Endothelial cell of umbilical vein (primary cell): ENCODE measurements around the gene NTRK1. TPM values are rescaled to one million over a fixed set of nuclear protein-coding genes. Genes with fewer than 3 reads are reported as not detected.

Experiments used
- BruUV-seq: library from RNA; stranded (reverse); fragments of 400-500 nt; replicated peaks from 2 replicates; lab custom pipeline; 2021; lab: Mats Ljungman, UMichigan
- CTCF ChIA-PET: fragments of 300-600, 350-600 bp; sonication (Branson Sonifier 250); formaldehyde crosslinking; loops from one replicate; lab custom pipeline; 2021; ENCODE audit warnings: antibody characterized with exemption, inconsistent platforms; lab: Charles Lee
- POLR2A ChIA-PET: fragments of 300-600, 350-600 bp; sonication (Branson Sonifier 250); formaldehyde crosslinking; loops from one replicate; lab custom pipeline; 2021; ENCODE audit warnings: antibody characterized with exemption, inconsistent platforms; lab: Charles Lee
- DNase-seq: peaks from one replicate; pipeline ENCODE4 v3.0.0-alpha.2; 2011; ENCODE audit warnings: low read depth, low spot score
- FAIRE-seq: peaks from 2 replicates; lab custom pipeline; 2011; peaks lifted over from hg19 to GRCh38; lab: Jason Lieb, UNC
- H2AFZ ChIP-seq: 2 replicates; pipeline ENCODE4 v1.6.0; 2012; ENCODE audit warnings: low read depth, low read length, control low read depth, inconsistent platforms
- H3K27ac ChIP-seq: 2 replicates; pipeline ENCODE4 v1.5.1; 2011; ENCODE audit warnings: low read depth, mild to moderate bottlenecking, control low read depth, low read length, moderate library complexity; ENCODE audit not compliant: insufficient read depth
- H3K27me3 ChIP-seq, 2 experiments: 2 replicates each; pipeline versions ENCODE4 v1.6.0 to v1.6.1; 2011; ENCODE audit warnings: low read length in 2 of 2, mixed read lengths in 1 of 2; ENCODE audit not compliant: control insufficient read depth in 2 of 2, insufficient read depth in 2 of 2
- H3K36me3 ChIP-seq, 2 experiments: 2 replicates in 1 of 2; 3 replicates in 1 of 2; pipeline ENCODE4 v1.5.1; 2011; ENCODE audit warnings: low read length in 2 of 2, mild to moderate bottlenecking in 1 of 2, moderate library complexity in 1 of 2; ENCODE audit not compliant: control insufficient read depth in 2 of 2, insufficient read depth in 2 of 2; ENCODE audit errors: extremely low read depth in 1 of 2
- H3K4me1 ChIP-seq: 3 replicates; pipeline ENCODE4 v1.5.1; 2011; ENCODE audit warnings: mild to moderate bottlenecking, low read length; ENCODE audit not compliant: control insufficient read depth, insufficient read depth; ENCODE audit errors: extremely low read depth
- H3K4me2 ChIP-seq: 2 replicates; pipeline ENCODE4 v1.6.1; 2011; ENCODE audit warnings: low read length, control low read depth, mixed read lengths; ENCODE audit not compliant: insufficient read depth
- H3K4me3 ChIP-seq, 3 experiments: fragments of 200-600 bp in 1 of 3; sonication (generic), shearing (Covaris generic) in 1 of 3; replicated peaks in 1 of 3; 2 replicates each; pipeline ENCODE4 v1.5.1; 2011 to 2016; ENCODE audit warnings: control low read depth in 3 of 3, low read length in 3 of 3, mild to moderate bottlenecking in 2 of 3, inconsistent platforms in 1 of 3, low read depth in 1 of 3, moderate library complexity in 1 of 3; ENCODE audit not compliant: insufficient read depth in 1 of 3
- H3K79me2 ChIP-seq: 2 replicates; pipeline ENCODE4 v1.6.0; 2012; ENCODE audit warnings: low read length, inconsistent platforms; ENCODE audit not compliant: control insufficient read depth, insufficient read depth
- H3K9ac ChIP-seq: replicated peaks from 2 replicates; pipeline ENCODE3; 2011; ENCODE audit warnings: low read length, control low read depth; ENCODE audit not compliant: insufficient read depth; ENCODE audit errors: extremely low read depth
- H3K9me1 ChIP-seq: replicated peaks from 3 replicates; pipeline ENCODE4 v1.6.0; 2011; ENCODE audit warnings: mild to moderate bottlenecking, low read length; ENCODE audit not compliant: control insufficient read depth, insufficient read depth; ENCODE audit errors: extremely low read depth
- H3K9me3 ChIP-seq: replicated peaks from 2 replicates; pipeline ENCODE4 v1.5.1; 2012; ENCODE audit warnings: low read length, inconsistent platforms; ENCODE audit not compliant: control insufficient read depth, insufficient read depth
- H4K20me1 ChIP-seq: replicated peaks from 2 replicates; pipeline ENCODE3; 2011; ENCODE audit warnings: mild to moderate bottlenecking, low read length; ENCODE audit not compliant: control insufficient read depth, insufficient read depth; ENCODE audit errors: extremely low read depth
- FOS ChIP-seq: IDR thresholded peaks from 2 replicates; pipeline ENCODE4 v1.6.1; 2011; ENCODE audit warnings: mild to moderate bottlenecking, low read length, moderate library complexity, borderline replicate concordance; ENCODE audit not compliant: insufficient read depth
- JUN ChIP-seq: IDR thresholded peaks from 2 replicates; pipeline ENCODE4 v1.6.1; 2011; ENCODE audit warnings: borderline replicate concordance, low read depth; ENCODE audit not compliant: insufficient read length, insufficient read depth
- MYC ChIP-seq: IDR thresholded peaks from one replicate; pipeline ENCODE4 v1.6.1; 2011; ENCODE audit warnings: mild to moderate bottlenecking, low read depth, low read length
- POLR2A ChIP-seq: IDR thresholded peaks from 2 replicates; pipeline ENCODE4 v1.6.1; 2012; ENCODE audit warnings: low read depth, mild to moderate bottlenecking, control low read depth, low read length
- POLR2AphosphoS5 ChIP-seq: IDR thresholded peaks from 2 replicates; pipeline ENCODE4 v1.6.1; 2012; ENCODE audit warnings: low read depth, mild to moderate bottlenecking, control low read depth, low read length, moderate library complexity; ENCODE audit not compliant: insufficient read depth
- dilution Hi-C: fragments of 300-500 bp; cut with MboI; formaldehyde crosslinking; loops from one replicate; pipeline ENCODE4 v1.15.0; 2019; ENCODE audit warnings: low sequenced_read_pairs; ENCODE audit not compliant: extremely low pct_ligation_motif_present
- intact Hi-C: fragments of 100-400 bp; cut with micrococcal nuclease; formaldehyde crosslinking; loops from one replicate; pipeline ENCODE4 v1.10.0; 2022
- polyA plus RNA-seq, 4 experiments: library from polyadenylated mRNA; depleted of rRNA in 3 of 4; stranded (reverse) in 3 of 4; unstranded in 1 of 4; fragments of >200 nt; gene quantifications; 2 replicates each; pipeline versions ENCODE4 v1.2.1 to v1.2.3, GENCODE V29; 2011 to 2012; ENCODE audit warnings: missing spikeins in 1 of 4
- total RNA-seq: library from RNA; stranded (reverse); gene quantifications from 2 replicates; pipeline ENCODE4 v1.2.3, GENCODE V29; 2021
- TF ChIP-seq, protein P1 (sequence below): IDR thresholded peaks from 2 replicates; pipeline ENCODE4 v1.6.1; 2011; ENCODE audit not compliant: insufficient read depth, insufficient read length
- TF ChIP-seq, protein P2 (sequence below), 2 donors: IDR thresholded peaks; 1 replicate in 1 of 2; 2 replicates in 1 of 2; pipeline ENCODE4 v1.5.1; 2011; ENCODE audit warnings: low read length in 2 of 2, mild to moderate bottlenecking in 2 of 2, moderate library complexity in 2 of 2, control low read depth in 1 of 2, inconsistent platforms in 1 of 2, low read depth in 1 of 2; ENCODE audit not compliant: insufficient read depth in 1 of 2; ENCODE audit errors: extremely low read depth in 1 of 2

The NTRK1 gene
- total and polyA plus RNA-seq, 2 donors (not counting 3 experiments of a cell fraction or from before 2014, with no cell fraction given), result 0.07 TPM; not detected in 1

GRCh38 chr1:156886583-156887281 is 26.1 kb downstream of the NTRK1 start:
- DNase-seq (no peak), FAIRE-seq (no peak)
- no peak overlapping the region for H3K27ac ChIP-seq
- H3K9me1 ChIP-seq, result no peaks in the 10 kb centered on the region
- no peak overlapping the region for H3K9ac ChIP-seq
- intact Hi-C loops, result no loop called here
- no peaks in the 10 kb centered on the region for H3K4me1 ChIP-seq
- dilution Hi-C loops, result no loop called here
- H3K36me3 ChIP-seq, result no peaks in the 10 kb centered on the region
- no TSS peak for BruUV-seq
- H3K79me2 ChIP-seq, result no peaks in the 10 kb centered on the region
- H3K9me3 ChIP-seq, result no peaks in the 10 kb centered on the region
- no peaks in the 10 kb centered on the region for H4K20me1 ChIP-seq
- ChIA-PET CTCF (interaction anchor here (1.0 to 8.4 kb wide), 10 partner anchors 10 to 198 kb away, joined by 3 to 137 read pairs (median 6); partner anchors contain the start of genes ISG20L2 and METTL25B), POLR2A (interaction anchor here (1.0 kb wide), 1 partner anchor 43 kb away, joined by 3 read pairs; no protein-coding TSS in a partner anchor)
- peaks cover 2 to 20% of the 10 kb centered on the region in 2 experiments for H3K27me3 ChIP-seq
- no peak overlapping the region for H3K4me3 ChIP-seq
- TF ChIP-seq, protein P1, sequence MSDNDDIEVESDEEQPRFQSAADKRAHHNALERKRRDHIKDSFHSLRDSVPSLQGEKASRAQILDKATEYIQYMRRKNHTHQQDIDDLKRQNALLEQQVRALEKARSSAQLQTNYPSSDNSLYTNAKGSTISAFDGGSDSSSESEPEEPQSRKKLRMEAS, result no peak
- TF ChIP-seq FOS (no peak), JUN (no peak), POLR2AphosphoS5 (no peak), MYC (no peak), POLR2A (no peak)
- TF ChIP-seq, protein P2, sequence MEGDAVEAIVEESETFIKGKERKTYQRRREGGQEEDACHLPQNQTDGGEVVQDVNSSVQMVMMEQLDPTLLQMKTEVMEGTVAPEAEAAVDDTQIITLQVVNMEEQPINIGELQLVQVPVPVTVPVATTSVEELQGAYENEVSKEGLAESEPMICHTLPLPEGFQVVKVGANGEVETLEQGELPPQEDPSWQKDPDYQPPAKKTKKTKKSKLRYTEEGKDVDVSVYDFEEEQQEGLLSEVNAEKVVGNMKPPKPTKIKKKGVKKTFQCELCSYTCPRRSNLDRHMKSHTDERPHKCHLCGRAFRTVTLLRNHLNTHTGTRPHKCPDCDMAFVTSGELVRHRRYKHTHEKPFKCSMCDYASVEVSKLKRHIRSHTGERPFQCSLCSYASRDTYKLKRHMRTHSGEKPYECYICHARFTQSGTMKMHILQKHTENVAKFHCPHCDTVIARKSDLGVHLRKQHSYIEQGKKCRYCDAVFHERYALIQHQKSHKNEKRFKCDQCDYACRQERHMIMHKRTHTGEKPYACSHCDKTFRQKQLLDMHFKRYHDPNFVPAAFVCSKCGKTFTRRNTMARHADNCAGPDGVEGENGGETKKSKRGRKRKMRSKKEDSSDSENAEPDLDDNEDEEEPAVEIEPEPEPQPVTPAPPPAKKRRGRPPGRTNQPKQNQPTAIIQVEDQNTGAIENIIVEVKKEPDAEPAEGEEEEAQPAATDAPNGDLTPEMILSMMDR (IDR thresholded peaks at IDR 0.05; ENCODE audit: extremely low read depth in 1 of 2, insufficient read depth in 1 of 2, low read depth in 1 of 2, low read length in 2 of 2), result no peak
- H2AFZ ChIP-seq, result no peak overlapping the region
- no peak overlapping the region for H3K4me2 ChIP-seq
